ENCODE results near the gene FBXW12.

FBXW12 gene

DNA sequence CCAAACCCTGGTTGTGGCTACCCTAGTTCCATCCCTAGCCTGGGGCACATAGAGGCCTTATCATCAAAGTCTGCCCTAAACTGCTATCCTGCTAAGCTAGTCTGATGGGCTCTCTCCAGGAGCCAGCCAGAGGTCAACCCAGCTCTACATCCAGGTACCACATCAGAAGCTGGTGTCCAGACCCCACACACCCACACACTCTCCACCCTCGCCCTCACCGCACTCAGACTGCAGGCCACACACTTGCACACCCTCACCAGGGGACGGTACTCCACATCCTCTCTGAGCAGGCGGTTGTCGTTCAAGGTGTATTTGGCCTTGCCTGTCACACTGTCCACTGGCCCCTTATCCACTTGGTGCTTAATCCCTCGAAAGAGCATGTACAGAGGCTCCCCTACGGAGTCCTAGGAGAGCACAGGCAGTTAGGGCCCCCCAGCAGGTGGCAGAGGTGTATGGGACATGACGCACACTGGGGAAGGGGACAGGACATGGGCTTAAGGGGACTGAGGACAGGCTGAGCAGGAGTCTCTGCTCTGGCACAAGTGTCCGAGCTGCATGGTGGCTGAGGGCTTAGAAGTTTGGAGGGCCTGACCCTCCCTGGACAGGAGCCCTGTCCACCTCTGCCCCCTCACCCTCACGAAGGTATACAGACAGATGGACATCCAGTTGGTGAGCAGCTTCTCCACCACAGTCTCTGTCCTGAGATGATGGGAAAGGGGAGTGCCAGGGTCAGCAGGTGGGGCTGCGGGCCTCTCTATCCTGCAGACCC lies 39.8 kb downstream of the FBXW12 start:
- Histone ChIP-seq H3K27me3 (ENCODE audit: insufficient read depth, poor library complexity, severe bottlenecking) (no peaks in the 10 kb centered on the region), H3K4me3 (replicated peaks; ENCODE audit: insufficient read depth, low read length) (no peak overlapping the region), H3K27ac (replicated peaks) (no peak overlapping the region)
- no peak for DNase-seq (ENCODE audit: low read depth in 1 of 2, low spot score in 1 of 2)
- no peak for TF ChIP-seq SPI1 (IDR thresholded peaks at IDR 0.05; ENCODE audit: borderline replicate concordance, low read depth)
- TF ChIP-seq, protein P1, sequence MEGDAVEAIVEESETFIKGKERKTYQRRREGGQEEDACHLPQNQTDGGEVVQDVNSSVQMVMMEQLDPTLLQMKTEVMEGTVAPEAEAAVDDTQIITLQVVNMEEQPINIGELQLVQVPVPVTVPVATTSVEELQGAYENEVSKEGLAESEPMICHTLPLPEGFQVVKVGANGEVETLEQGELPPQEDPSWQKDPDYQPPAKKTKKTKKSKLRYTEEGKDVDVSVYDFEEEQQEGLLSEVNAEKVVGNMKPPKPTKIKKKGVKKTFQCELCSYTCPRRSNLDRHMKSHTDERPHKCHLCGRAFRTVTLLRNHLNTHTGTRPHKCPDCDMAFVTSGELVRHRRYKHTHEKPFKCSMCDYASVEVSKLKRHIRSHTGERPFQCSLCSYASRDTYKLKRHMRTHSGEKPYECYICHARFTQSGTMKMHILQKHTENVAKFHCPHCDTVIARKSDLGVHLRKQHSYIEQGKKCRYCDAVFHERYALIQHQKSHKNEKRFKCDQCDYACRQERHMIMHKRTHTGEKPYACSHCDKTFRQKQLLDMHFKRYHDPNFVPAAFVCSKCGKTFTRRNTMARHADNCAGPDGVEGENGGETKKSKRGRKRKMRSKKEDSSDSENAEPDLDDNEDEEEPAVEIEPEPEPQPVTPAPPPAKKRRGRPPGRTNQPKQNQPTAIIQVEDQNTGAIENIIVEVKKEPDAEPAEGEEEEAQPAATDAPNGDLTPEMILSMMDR (IDR thresholded peaks at IDR 0.05; ENCODE audit: insufficient read depth, low read length), result no peak
- no peak for TF ChIP-seq POLR2AphosphoS5 (IDR thresholded peaks at IDR 0.05; ENCODE audit: low read depth)
- TF ChIP-seq, protein P2, sequence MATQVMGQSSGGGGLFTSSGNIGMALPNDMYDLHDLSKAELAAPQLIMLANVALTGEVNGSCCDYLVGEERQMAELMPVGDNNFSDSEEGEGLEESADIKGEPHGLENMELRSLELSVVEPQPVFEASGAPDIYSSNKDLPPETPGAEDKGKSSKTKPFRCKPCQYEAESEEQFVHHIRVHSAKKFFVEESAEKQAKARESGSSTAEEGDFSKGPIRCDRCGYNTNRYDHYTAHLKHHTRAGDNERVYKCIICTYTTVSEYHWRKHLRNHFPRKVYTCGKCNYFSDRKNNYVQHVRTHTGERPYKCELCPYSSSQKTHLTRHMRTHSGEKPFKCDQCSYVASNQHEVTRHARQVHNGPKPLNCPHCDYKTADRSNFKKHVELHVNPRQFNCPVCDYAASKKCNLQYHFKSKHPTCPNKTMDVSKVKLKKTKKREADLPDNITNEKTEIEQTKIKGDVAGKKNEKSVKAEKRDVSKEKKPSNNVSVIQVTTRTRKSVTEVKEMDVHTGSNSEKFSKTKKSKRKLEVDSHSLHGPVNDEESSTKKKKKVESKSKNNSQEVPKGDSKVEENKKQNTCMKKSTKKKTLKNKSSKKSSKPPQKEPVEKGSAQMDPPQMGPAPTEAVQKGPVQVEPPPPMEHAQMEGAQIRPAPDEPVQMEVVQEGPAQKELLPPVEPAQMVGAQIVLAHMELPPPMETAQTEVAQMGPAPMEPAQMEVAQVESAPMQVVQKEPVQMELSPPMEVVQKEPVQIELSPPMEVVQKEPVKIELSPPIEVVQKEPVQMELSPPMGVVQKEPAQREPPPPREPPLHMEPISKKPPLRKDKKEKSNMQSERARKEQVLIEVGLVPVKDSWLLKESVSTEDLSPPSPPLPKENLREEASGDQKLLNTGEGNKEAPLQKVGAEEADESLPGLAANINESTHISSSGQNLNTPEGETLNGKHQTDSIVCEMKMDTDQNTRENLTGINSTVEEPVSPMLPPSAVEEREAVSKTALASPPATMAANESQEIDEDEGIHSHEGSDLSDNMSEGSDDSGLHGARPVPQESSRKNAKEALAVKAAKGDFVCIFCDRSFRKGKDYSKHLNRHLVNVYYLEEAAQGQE (IDR thresholded peaks at IDR 0.05; ENCODE audit: insufficient replicate concordance, low read depth), result no peak

DNA sequence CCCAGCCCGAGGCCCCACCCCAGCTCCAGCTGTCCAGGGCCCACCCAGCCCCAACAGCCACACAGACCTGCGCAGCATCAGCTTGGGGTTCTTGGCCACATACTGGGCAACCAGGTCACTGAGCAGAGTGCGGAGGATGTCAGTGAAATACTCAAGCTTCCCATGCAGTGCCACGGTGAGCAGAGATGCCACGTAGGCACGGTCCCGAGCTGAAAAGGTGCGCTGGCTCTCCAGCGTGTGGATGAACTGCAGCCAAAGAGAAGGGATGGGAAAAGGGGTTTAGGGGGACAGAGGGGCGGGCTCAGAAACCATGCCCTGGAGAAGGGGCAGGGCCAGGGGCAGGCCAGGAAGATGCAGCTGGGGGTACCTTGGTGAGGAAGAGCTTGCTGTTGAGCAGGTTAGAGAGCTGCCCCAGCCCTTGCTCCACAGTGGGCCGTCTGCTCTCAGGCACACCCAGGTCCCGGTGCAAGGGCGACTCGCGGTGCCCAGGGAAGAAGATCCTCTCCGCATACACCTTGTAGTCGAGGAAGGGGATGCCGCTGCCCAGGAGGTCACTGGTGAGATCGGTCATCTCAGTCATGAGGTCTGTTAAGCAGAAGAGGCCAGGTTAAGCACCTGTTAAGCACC lies 40.5 kb downstream of the FBXW12 start:
- H3K4me3 ChIP-seq (replicated peaks; ENCODE audit: insufficient read depth, low read length), result no peak overlapping the region
- TF ChIP-seq, protein P1 (IDR thresholded peaks at IDR 0.05; ENCODE audit: insufficient read depth, low read length), result no peak
- TF ChIP-seq GABPA (IDR thresholded peaks at IDR 0.05; ENCODE audit: low read depth) (no peak), SPI1 (IDR thresholded peaks at IDR 0.05; ENCODE audit: borderline replicate concordance, low read depth) (no peak), POLR2AphosphoS5 (IDR thresholded peaks at IDR 0.05; ENCODE audit: low read depth) (no peak)
- TF ChIP-seq, protein P2 (IDR thresholded peaks at IDR 0.05; ENCODE audit: insufficient replicate concordance, low read depth), result no peak
- no peak overlapping the region for H3K27ac ChIP-seq (replicated peaks)

DNA sequence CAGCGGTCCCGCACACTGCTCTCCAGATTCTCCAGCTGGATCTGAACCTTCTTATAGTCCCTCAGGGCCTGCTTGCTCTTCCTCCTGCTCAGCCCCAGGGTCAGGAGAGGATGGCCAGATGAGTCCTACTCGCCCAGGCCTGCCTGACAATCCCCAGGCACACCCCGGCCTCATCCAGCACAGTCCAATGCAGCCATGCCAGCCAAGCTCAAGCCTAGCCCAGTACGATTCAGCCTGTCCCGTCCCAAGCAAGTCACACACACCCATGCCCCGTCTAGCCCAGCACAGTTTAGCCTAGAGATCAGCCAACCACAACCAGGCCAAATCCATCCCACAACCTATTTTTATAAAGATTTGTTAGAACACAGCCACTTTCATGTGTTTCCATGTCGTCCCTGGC lies 41.1 kb downstream of the FBXW12 start:
- H3K4me3 ChIP-seq (replicated peaks; ENCODE audit: insufficient read depth, low read length), result no peak overlapping the region
- TF ChIP-seq GABPA (IDR thresholded peaks at IDR 0.05; ENCODE audit: low read depth), result no peak
- TF ChIP-seq POLR2AphosphoS5 (IDR thresholded peaks at IDR 0.05; ENCODE audit: low read depth), result no peak
- TF ChIP-seq, protein P2 (IDR thresholded peaks at IDR 0.05; ENCODE audit: insufficient replicate concordance, low read depth), result no peak
- no peak for TF ChIP-seq SPI1 (IDR thresholded peaks at IDR 0.05; ENCODE audit: borderline replicate concordance, low read depth)
- TF ChIP-seq, protein P1 (IDR thresholded peaks at IDR 0.05; ENCODE audit: insufficient read depth, low read length), result no peak
- no peak for DNase-seq (ENCODE audit: low read depth in 1 of 2, low spot score in 1 of 2)
- no peak overlapping the region for H3K27ac ChIP-seq (replicated peaks)
- no peaks in the 10 kb centered on the region for H3K27me3 ChIP-seq (ENCODE audit: insufficient read depth, poor library complexity, severe bottlenecking)

More for the DNA sequence above, 40.5 kb downstream of the FBXW12 start:
- no peaks in the 10 kb centered on the region for H3K27me3 ChIP-seq (ENCODE audit: insufficient read depth, poor library complexity, severe bottlenecking)
- DNase-seq (ENCODE audit: low read depth in 1 of 2, low spot score in 1 of 2), result no peak

Measured in HL-60 (cell line).